HG03558 (cell line): Measurements from ENCODE around the gene DEUP1.
"Not testable (repeated sequence)": the region's sequence is repeated elsewhere in the genome, so short reads cannot be mapped to it uniquely, and the experiment has no call there.

Experiments used
- ATAC-seq: cut with Tn5 transposase; IDR thresholded peaks from one replicate; pipeline ENCODE4 v1.9.1; 2021; ENCODE audit warnings: moderate number of reproducible peaks; ENCODE audit not compliant: unreplicated experiment; ENCODE audit errors: extremely low read depth

DEUP1 gene

GRCh38 chr11:93350835-93351234 lies 20.3 kb downstream of the DEUP1 start:
- no peak for ATAC-seq

GRCh38 chr11:93359396-93359795 lies 28.9 kb downstream of the DEUP1 start:
- no peak for ATAC-seq

GRCh38 chr11:93361435-93361834 lies 30.9 kb downstream of the DEUP1 start:
- no peak for ATAC-seq

- ATAC-seq, result no peak
Observed at GRCh38 chr11:93368022-93368421, 37.5 kb downstream of the DEUP1 start.

- ATAC-seq, result no peak
Observed at GRCh38 chr11:93370260-93370659, 39.7 kb downstream of the DEUP1 start.

- ATAC-seq, result no peak
Observed at GRCh38 chr11:93389737-93390136, 59.2 kb downstream of the DEUP1 start.

GRCh38 chr11:93392867-93393266 lies 62.3 kb downstream of the DEUP1 start:
- no peak for ATAC-seq

- no peak for ATAC-seq
Observed at GRCh38 chr11:93393386-93393785, 62.8 kb downstream of the DEUP1 start.

GRCh38 chr11:93394488-93394887 lies 63.9 kb downstream of the DEUP1 start:
- ATAC-seq, result no peak

- ATAC-seq, result no peak
Observed at GRCh38 chr11:93396316-93396715, 65.8 kb downstream of the DEUP1 start.

- no peak for ATAC-seq
Observed at GRCh38 chr11:93403930-93404329, 73.4 kb downstream of the DEUP1 start.

GRCh38 chr11:93407777-93408401 lies 77.3 kb downstream of the DEUP1 start:
- no peak for ATAC-seq

- ATAC-seq, result no peak
Observed at GRCh38 chr11:93410441-93410840, 79.9 kb downstream of the DEUP1 start.

- ATAC-seq, result no peak
Observed at GRCh38 chr11:93411705-93412104, 81.2 kb downstream of the DEUP1 start.

- no peak for ATAC-seq
Observed at GRCh38 chr11:93432247-93432646, 101.7 kb downstream of the DEUP1 start.

GRCh38 chr11:93443232-93443631 lies 112.7 kb downstream of the DEUP1 start:
- ATAC-seq, result not testable (repeated sequence)

GRCh38 chr11:93444617-93445073 lies 114.1 kb downstream of the DEUP1 start:
- no peak for ATAC-seq

GRCh38 chr11:93458286-93458685 lies 127.7 kb downstream of the DEUP1 start:
- ATAC-seq, result no peak

GRCh38 chr11:93463666-93464065 lies 133.1 kb downstream of the DEUP1 start:
- ATAC-seq, result not testable (repeated sequence)

GRCh38 chr11:93464927-93465540 lies 134.5 kb downstream of the DEUP1 start:
- ATAC-seq, result no peak

- no peak for ATAC-seq
Observed at GRCh38 chr11:93467054-93467453, 136.5 kb downstream of the DEUP1 start.

- ATAC-seq, result no peak
Observed at GRCh38 chr11:93468290-93468689, 137.7 kb downstream of the DEUP1 start.
